ENCODE results near the gene CRIP2. TPM values are rescaled to one million over a fixed set of nuclear protein-coding genes. Genes with fewer than 3 reads are reported as not detected.

The CRIP2 gene
- total RNA-seq, 1 experiment from 2014 or later = 181 TPM

GRCh38 chr14:105492031-105492970 is 17.7 kb downstream of the CRIP2 start:
- in situ Hi-C loops (cut with HindIII; ENCODE audit: low pct_unique_long_range_greater_than_20kb, low sequenced_read_pairs) = no loop called here

DNA sequence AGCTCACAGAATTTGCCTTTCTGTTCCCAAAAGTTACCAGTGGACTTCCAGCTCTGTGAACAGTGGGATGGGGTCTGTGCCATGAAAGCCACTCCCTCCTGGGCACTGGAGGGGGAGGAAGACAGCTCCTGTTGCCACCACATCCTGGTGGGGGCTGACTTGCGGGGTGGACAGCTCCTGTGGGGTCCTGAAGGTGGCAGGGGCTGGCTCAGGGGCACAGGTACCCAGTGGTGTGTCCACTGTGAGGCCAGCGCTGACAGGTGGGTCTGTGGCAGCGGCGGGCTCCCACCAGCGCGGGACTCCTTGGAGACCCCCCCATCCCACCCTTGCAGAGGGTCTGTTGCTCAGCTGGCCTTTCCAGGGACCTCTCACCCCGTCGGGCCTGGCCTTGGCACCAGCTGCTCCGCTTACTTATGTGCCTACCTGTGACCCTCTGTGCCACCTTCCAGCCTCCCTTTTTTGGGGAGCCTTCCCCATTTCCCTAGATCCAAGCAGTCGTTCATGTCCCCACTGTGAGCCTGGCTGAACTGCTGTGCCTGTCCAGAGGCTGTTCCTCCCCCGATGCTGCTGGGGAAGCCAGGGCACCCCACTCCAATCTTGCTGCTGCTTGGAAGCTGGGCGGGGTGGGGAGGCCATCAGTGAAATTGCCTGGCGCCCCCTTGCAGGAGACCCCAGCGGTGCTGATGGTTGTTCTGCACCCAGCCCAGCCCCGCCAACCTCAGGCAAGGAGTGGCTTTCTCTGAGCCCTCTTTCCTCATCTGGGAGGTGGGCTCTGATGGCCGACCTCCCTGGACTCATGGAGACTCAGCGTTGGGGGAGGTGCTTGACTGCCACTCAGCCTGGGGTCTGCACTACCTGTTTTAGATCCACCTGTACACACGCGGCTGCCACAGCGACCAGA is 18.6 kb downstream of the CRIP2 start:
- in situ Hi-C loops (cut with HindIII; ENCODE audit: low pct_unique_long_range_greater_than_20kb, low sequenced_read_pairs) = no loop called here

More at GRCh38 chr14:105492031-105492970, 17.7 kb downstream of the CRIP2 start:
- no peak for DNase-seq (ENCODE audit: low read depth)

GRCh38 chr14:105493921-105494605 is 19.4 kb downstream of the CRIP2 start:
- DNase-seq (ENCODE audit: low read depth) = no peak
- in situ Hi-C loops (cut with HindIII; ENCODE audit: low pct_unique_long_range_greater_than_20kb, low sequenced_read_pairs) = no loop called here

More for the DNA sequence above, 18.6 kb downstream of the CRIP2 start:
- no peak for DNase-seq (ENCODE audit: low read depth)

GRCh38 chr14:105494606-105494929 is 19.9 kb downstream of the CRIP2 start:
- in situ Hi-C loops (cut with HindIII; ENCODE audit: low pct_unique_long_range_greater_than_20kb, low sequenced_read_pairs) = no loop called here
- DNase-seq (ENCODE audit: low read depth) = no peak

DNA sequence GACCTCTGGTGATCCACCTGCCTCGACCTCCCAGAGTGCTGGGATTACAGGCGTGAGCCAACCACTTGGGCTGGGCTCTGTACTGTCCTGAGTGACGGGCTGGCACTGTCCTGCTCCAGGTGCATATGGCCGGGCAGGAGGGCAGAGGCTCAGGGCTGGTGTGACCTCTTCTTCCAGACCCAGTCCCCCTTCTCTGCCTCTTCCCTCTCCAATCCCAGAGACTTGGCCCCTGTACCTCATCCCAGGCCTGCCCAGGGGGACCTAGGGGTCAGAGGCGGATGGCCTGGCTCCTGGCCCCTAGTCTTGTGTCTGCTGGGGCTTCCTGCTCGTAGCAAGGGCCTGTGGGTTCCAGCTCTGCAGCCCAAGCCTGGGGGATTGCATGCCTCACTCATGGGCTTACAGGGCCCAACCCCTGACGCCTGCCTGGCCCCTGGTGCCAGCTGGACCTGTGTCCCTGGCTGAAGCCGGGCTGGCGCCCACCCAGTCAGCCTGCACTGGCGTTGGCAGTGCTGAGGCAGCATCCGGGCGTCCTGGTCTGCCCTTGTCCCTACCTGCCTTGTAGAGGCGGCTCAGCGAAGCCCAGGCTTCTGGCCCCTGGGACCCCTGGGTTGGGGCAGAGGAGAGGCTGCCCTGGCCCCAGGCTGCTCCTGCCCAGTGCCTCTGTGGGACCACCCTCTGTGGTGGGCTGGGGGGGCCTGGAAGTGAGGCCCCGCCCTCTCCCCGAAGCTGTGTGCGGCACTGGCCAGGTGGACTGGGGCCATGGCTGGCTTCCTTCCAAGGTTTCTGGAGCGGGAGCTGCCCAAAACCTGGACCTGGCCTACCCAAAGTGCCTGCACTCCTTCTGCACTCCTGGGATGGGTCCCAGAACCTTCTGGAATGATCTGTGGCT is 20.7 kb downstream of the CRIP2 start:
- no peak for DNase-seq (ENCODE audit: low read depth)
- in situ Hi-C loops (cut with HindIII; ENCODE audit: low pct_unique_long_range_greater_than_20kb, low sequenced_read_pairs) = no loop called here

DNA sequence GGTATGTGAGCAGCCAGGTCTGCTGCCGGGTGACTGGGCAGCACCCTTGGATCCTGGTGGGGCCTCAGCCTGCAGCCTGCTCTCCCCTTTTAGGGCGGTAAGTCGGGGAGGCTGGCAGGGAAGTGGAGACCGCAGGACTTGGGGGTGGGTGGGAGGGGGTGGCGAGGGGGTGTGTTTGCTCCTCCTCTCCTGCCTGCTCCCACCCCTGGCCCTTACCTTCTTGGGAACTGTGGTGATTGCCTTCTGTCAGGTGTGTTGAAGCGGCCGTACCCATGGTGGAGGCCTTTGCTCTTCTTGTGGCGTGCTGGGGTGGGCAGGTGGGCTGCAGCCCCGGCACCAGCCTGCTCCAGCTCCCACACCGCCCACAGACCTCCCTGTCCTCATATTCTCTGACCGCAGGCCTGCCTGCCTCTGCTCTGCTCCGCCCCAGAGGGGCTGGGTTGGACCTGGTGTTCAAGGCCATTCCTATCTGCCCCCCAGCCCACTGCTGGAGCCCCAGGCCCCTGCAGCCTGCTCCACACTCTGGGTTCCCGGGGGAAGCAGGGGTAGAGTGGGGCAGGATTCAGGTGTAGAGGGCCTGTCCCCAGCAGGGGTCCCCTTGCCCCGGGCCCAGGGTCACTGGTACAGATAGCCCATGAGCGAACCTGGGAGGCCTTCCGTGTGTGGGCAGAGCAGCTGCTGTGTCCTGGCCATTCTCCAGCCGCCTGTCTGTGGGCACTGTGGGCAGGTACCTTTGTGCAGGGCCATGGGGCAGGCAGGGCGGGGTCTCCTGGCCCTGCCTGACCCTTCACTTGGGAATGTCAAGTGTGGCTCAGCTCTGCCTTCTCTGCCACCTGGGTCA is 21.6 kb downstream of the CRIP2 start:
- in situ Hi-C loops (cut with HindIII; ENCODE audit: low pct_unique_long_range_greater_than_20kb, low sequenced_read_pairs) = no loop called here
- no peak for DNase-seq (ENCODE audit: low read depth)

DNA sequence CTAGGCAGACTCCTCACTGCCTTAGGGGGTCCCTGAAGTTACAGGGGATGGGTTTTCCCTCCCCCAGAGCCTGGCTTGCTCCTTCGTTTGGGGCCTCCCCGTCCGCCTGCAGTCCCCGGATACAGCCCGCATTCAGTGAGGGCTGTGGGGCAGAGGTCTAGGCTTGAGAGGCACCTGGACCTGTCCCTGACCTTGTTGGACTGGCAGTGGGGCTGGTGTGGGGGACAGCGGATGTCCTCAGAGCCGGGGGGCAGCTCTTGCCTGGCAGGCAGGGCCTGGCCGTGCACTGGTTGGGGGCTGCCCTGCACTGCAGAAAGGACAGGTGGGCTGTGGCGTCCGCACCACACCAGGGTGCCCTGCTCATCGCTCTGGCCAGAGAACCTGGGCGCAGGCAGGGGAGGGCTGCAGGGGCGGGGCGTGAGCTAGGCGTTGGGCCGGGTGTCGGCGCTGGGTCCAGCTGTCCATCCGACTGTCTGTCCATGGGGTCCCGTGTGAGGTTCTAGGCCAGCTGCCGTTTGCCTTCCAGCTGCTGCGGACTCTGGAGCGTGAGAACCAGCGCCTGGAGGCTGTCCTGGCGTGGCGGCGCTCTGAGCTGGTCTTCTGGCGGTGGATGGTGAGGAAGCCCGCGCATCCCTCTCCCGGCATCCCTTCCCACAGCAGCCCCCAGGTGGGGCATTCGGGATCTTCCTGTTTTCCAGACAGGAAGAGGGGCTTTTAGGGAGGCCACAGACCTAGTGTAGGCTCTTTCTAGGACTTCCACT is 22.4 kb downstream of the CRIP2 start:
- in situ Hi-C loops (cut with HindIII; ENCODE audit: low pct_unique_long_range_greater_than_20kb, low sequenced_read_pairs) = no loop called here

DNA sequence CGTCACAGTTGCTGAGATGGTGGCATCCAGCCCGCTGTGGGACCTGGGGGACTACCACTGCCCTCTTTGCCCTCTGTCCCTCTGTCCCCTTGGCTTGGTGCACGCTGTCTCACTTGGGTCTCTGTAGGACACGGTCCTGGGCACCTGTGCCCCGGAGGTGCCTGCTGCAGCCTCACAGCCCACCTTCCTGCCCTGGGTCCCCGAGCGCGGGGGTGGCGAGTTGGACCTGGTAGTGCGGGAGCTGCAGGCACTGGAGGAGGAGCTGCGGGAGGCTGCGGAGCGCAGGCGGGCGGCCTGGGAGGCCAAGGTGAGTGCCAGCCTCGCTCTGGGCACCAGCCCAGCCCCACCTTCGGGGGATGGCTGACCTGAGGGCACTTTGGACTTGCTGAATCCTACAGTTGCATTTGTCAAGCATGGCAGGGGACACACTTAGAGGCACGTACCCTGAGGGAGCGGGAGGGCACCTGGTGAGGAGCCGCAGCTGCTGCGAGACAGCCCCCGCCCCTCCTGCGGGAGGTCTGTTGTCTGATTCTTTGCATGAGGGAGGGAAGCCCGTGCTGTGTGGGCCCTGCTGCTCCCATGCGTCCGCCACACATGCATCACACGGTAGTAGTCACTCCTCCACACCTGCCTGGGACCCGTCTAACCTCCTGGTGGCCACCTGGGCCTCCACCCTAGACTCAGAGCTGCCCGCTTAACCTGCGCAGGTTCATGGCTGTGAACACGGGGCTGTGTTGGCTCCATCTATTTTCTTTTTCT is 23.2 kb downstream of the CRIP2 start:
- DNase-seq (ENCODE audit: low read depth) = no peak
- in situ Hi-C loops (cut with HindIII; ENCODE audit: low pct_unique_long_range_greater_than_20kb, low sequenced_read_pairs) = no loop called here

More for the DNA sequence above, 22.4 kb downstream of the CRIP2 start:
- no peak for DNase-seq (ENCODE audit: low read depth)

DNA sequence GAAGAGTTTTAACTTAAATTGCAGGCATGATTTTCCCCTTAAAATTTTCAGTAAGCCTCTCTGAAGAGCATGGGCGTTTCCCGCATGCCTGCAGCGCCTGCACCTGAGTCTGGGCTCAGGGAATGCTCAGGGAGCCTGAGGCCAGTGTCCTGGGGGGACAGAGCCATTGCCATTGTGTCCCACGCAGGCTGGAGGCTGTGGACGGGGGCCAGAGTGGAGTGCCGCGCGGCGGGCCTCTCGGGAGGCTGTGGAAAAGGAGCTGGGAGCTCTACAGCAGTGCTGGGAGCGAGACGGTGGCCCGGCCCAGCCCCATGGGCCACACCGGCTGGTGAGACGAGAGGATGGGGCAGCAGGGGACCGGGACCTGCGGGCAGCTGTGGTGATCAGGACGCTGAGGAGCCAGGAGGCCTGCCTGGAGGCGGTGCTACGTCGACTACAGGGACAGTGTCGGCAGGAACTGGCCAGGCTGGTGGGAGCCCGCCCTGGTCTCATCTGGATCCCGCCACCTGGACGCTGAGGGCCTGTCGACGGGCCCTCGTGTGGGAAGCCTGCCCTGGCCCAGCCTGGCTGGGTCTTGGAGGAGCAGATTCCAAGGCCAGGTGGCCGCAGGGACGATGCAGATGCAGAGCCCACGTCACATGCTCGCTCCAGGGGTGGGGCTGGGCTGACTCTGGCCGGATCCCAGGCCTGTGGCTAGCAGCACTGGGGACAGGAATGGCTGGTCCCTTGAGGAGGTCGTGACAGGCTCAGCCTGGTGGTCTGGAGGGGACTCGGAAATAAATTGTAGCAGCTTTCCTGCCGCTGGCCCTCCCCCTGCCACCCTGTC is 24.0 kb downstream of the CRIP2 start:
- DNase-seq (ENCODE audit: low read depth) = no peak

GRCh38 chr14:105499256-105500035 is 24.8 kb downstream of the CRIP2 start:
- in situ Hi-C loops (cut with HindIII; ENCODE audit: low pct_unique_long_range_greater_than_20kb, low sequenced_read_pairs) = no loop called here
- no peak for DNase-seq (ENCODE audit: low read depth)

More for the DNA sequence above, 24.0 kb downstream of the CRIP2 start:
- in situ Hi-C loops (cut with HindIII; ENCODE audit: low pct_unique_long_range_greater_than_20kb, low sequenced_read_pairs) = no loop called here

GRCh38 chr14:105500036-105500725 is 25.6 kb downstream of the CRIP2 start:
- DNase-seq (ENCODE audit: low read depth) = no peak
- in situ Hi-C loops (cut with HindIII; ENCODE audit: low pct_unique_long_range_greater_than_20kb, low sequenced_read_pairs) = no loop called here

DNA sequence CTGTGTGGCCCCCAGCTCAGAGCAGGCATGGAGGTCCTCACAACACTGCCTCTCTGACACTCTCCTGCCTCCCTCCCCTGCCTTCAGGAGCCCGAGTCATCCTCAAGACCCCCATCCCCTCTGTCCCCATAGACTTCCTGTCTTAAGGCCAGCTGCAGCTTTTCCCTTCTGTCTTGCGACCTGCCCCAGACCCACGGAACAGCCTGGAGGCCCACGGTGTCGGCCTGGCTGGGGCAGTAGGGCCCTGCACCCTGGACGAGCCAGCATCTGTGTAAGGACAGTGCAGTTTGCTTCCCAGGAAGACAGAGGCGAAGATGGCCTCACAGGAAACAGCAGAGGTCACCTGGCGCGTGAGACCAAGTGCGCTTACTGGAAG is 26.1 kb downstream of the CRIP2 start:
- in situ Hi-C loops (cut with HindIII; ENCODE audit: low pct_unique_long_range_greater_than_20kb, low sequenced_read_pairs) = no loop called here
- DNase-seq (ENCODE audit: low read depth) = no peak

GRCh38 chr14:105501504-105502291 is 27.1 kb downstream of the CRIP2 start:
- in situ Hi-C loops (cut with HindIII; ENCODE audit: low pct_unique_long_range_greater_than_20kb, low sequenced_read_pairs) = no loop called here
- DNase-seq (ENCODE audit: low read depth) = no peak

Measured in Caki2 (cell line).